ENCODE data around the gene AKAIN1.

- TF ChIP-seq, protein P1, sequence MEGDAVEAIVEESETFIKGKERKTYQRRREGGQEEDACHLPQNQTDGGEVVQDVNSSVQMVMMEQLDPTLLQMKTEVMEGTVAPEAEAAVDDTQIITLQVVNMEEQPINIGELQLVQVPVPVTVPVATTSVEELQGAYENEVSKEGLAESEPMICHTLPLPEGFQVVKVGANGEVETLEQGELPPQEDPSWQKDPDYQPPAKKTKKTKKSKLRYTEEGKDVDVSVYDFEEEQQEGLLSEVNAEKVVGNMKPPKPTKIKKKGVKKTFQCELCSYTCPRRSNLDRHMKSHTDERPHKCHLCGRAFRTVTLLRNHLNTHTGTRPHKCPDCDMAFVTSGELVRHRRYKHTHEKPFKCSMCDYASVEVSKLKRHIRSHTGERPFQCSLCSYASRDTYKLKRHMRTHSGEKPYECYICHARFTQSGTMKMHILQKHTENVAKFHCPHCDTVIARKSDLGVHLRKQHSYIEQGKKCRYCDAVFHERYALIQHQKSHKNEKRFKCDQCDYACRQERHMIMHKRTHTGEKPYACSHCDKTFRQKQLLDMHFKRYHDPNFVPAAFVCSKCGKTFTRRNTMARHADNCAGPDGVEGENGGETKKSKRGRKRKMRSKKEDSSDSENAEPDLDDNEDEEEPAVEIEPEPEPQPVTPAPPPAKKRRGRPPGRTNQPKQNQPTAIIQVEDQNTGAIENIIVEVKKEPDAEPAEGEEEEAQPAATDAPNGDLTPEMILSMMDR (IDR thresholded peaks at IDR 0.05): no peak
- TF ChIP-seq EZH2 (IDR thresholded peaks at IDR 0.05) (no peak), EZH2phosphoT487 (IDR thresholded peaks at IDR 0.05) (no peak)
Observed at GRCh38 chr18:5173236-5173635, 23.8 kb downstream of the AKAIN1 start.

Data from neural progenitor cell (in vitro differentiated cells).